AG10803 (cell line): Measurements from ENCODE around the gene RADIL.
"Not testable (repeated sequence)": the region's sequence is repeated elsewhere in the genome, so short reads cannot be mapped to it uniquely, and the experiment has no call there.

Source experiments
- DNase-seq: peaks from one replicate; pipeline ENCODE4 v3.0.0; 2010; ENCODE audit warnings: low read depth
- H3K4me3 ChIP-seq: 2 replicates; pipeline ENCODE4 v1.5.1; 2011; ENCODE audit warnings: mild to moderate bottlenecking, low read length, control low read depth
- TF ChIP-seq, protein P1 (sequence below): conservative IDR thresholded peaks from 2 replicates; pipeline ENCODE4 v1.5.1; 2011; ENCODE audit warnings: mild to moderate bottlenecking, low read length, control low read depth, inconsistent platforms

Gene RADIL

DNA sequence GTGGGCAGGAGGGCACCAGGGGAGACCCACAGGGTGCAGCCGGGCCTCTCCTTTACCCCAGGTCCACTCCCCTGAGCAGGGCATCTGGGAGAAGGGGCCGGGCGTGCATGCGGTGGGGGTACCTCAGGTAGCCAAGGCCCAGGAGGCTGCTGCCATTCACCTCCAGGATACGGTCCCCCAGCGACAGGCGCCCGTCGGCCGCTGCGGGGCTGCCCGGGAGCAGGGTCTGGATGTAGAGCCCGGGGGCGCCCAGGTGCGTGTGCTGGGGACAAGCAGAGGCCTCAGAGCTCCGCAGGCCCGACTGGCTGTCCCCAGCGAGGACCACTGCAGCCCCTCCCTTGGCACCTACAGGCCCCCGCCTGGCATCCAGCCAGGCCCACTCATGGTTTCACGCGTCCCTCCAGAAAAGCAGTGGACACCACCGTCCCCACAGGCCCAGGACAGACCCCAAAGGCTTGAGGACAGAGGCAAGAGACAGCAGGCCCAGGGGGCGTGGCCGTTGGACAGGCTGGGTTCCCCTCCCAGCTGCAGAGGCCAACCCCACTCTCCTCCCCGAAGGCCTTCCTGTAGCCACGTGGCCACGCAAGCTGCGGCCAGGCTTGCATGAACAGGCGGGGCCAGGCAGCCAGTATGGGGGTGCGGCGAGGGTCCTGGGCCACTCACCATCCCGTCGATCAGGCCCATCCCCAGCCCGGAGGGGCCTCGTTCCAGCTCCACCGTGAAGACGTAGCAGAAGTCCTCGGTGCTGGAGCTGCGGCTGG is 83.8 kb downstream of the RADIL start:
- TF ChIP-seq, protein P1, sequence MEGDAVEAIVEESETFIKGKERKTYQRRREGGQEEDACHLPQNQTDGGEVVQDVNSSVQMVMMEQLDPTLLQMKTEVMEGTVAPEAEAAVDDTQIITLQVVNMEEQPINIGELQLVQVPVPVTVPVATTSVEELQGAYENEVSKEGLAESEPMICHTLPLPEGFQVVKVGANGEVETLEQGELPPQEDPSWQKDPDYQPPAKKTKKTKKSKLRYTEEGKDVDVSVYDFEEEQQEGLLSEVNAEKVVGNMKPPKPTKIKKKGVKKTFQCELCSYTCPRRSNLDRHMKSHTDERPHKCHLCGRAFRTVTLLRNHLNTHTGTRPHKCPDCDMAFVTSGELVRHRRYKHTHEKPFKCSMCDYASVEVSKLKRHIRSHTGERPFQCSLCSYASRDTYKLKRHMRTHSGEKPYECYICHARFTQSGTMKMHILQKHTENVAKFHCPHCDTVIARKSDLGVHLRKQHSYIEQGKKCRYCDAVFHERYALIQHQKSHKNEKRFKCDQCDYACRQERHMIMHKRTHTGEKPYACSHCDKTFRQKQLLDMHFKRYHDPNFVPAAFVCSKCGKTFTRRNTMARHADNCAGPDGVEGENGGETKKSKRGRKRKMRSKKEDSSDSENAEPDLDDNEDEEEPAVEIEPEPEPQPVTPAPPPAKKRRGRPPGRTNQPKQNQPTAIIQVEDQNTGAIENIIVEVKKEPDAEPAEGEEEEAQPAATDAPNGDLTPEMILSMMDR, result no peak
- DNase-seq, result peak; percentile 7
- H3K4me3 ChIP-seq, result no peak overlapping the region

DNA sequence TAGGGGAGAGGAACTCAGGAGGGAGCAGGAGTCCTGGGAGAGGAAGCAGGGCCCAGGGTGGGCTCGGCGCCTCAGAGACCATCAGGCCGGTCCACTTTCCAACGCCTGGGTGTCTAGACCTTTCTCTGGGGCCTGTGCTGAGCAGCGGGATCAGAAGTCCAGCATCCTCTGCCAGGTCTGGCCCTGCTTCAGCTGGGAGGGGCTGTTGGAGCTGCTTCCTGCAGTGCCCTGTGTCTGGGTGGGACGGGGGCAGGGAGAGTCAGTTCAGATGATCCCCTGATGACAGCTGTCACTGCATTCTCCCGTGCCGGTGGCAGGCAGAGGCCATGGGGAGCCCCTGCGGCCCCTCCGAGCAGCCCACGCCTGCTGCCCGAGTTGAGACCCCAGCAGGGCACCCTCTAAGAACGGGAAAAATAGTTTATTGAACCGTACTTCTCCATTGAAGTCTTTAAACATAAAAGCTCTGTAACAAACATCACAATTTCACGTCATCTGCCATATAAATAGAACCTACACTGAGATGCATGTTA is 84.7 kb downstream of the RADIL start:
- TF ChIP-seq, protein P1, result no peak
- DNase-seq, result no peak
- no peak overlapping the region for H3K4me3 ChIP-seq

GRCh38 chr7:4797858-4798705 is 85.4 kb downstream of the RADIL start:
- TF ChIP-seq, protein P1, result peak; percentile 83
- no peak overlapping the region for H3K4me3 ChIP-seq
- DNase-seq, result peak; percentile 15

- H3K4me3 ChIP-seq, result no peak overlapping the region
- TF ChIP-seq, protein P1, result no peak
- DNase-seq, result no peak
These were observed 87.1 kb downstream of the RADIL start for GRCh38 chr7:4796453-4796852.

DNA sequence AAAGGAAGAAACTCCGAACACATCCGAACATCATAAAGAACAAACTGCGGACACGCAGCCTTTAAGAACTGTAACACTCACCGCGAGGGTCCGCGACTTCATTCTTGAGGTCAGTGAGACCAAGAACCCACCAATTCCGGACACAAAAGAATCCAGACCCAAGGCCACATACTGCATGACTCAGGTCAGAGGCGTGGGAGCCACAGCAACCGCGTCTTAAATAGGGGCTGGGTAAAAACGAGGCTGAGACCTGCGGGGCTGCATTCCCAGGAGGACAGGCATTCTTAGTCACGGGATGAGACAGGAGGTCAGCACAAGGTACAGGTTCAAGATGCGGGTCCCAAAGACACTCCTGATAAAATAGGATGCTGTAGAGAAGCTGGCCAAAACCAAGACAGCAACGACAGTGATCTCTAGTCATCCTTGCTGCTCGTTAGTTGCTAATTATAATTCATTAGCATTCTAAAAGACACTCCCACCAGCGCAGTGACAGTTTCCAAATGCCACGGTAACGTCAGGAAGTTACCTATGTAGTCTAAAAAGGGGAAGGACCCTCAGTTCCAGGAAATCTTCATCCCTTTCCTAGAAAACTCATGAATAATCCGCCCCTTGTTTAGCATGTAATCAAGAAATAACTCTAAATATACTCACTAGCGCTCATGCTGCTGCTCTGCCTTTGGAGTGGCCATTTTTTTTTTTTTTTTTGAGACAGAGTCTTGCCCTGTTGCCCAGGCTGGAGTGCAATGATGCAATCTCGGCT is 88.7 kb downstream of the RADIL start:
- peak; percentile 5 for DNase-seq
- no peak overlapping the region for H3K4me3 ChIP-seq
- TF ChIP-seq, protein P1, result no peak

DNA sequence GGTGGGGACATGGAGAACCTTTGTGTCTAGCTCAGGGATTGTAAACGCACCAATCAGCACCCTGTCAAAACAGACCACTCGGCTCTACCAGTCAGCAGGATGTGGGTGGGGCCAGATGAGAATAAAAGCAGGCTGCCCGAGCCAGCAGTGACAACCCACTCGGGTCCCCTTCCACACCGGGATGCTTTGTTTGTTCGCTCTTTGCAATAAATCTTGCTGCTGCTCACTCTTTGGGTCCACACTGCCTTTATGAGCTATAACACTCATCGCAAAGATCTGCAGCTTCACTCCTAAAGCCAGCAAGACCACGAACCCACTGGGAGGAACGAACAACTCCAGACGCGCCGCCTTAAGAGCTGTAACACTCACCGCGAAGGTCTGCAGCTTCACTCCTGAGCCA is 89.3 kb downstream of the RADIL start:
- not testable (repeated sequence) for H3K4me3 ChIP-seq, DNase-seq

GRCh38 chr7:4793385-4793993 is 90.0 kb downstream of the RADIL start:
- not testable (repeated sequence) for H3K4me3 ChIP-seq, DNase-seq
